DMS 273 treated with DMSO at 0.1 percent for 48 hours (cell line): Measurements from ENCODE around the gene GLS.
"Not testable (repeated sequence)": the region's sequence is repeated elsewhere in the genome, so short reads cannot be mapped to it uniquely, and the experiment has no call there.

Source experiments
- DNase-seq: peaks from one replicate; lab custom pipeline; 2025; lab: John Stamatoyannopoulos, UW

Gene GLS

GRCh38 chr2:190933361-190933760 is 52.7 kb downstream of the GLS start:
- DNase-seq = no peak

- DNase-seq = no peak
Observed at GRCh38 chr2:190935054-190935453, 54.4 kb downstream of the GLS start.

GRCh38 chr2:190938771-190939335 is 58.2 kb downstream of the GLS start:
- no peak for DNase-seq

GRCh38 chr2:190940454-190940853 is 59.8 kb downstream of the GLS start:
- DNase-seq = no peak

GRCh38 chr2:190941571-190941970 is 61.0 kb downstream of the GLS start:
- no peak for DNase-seq

GRCh38 chr2:190942697-190943096 is 62.1 kb downstream of the GLS start:
- DNase-seq = no peak

GRCh38 chr2:190943706-190944105 is 63.1 kb downstream of the GLS start:
- DNase-seq = no peak

GRCh38 chr2:190947141-190947540 is 66.5 kb downstream of the GLS start:
- no peak for DNase-seq

- DNase-seq = peak; percentile 34
Observed at GRCh38 chr2:190947711-190948251, 67.2 kb downstream of the GLS start.

- no peak for DNase-seq
Observed at GRCh38 chr2:190948671-190949070, 68.0 kb downstream of the GLS start.

GRCh38 chr2:190950566-190950991 is 70.0 kb downstream of the GLS start:
- DNase-seq = no peak

- DNase-seq = no peak
Observed at GRCh38 chr2:190953257-190953656, 72.6 kb downstream of the GLS start.

- DNase-seq = no peak
Observed at GRCh38 chr2:190959911-190960788, 79.5 kb downstream of the GLS start.

GRCh38 chr2:190961117-190961516 is 80.5 kb downstream of the GLS start:
- DNase-seq = not testable (repeated sequence)

- DNase-seq = no peak
Observed at GRCh38 chr2:190961918-190962487, 81.4 kb downstream of the GLS start.

- DNase-seq = no peak
Observed at GRCh38 chr2:190963088-190963487, 82.5 kb downstream of the GLS start.

GRCh38 chr2:190964170-190964795 is 83.7 kb downstream of the GLS start:
- no peak for DNase-seq

- no peak for DNase-seq
Observed at GRCh38 chr2:190965580-190966222, 85.1 kb downstream of the GLS start.

GRCh38 chr2:190968522-190968921 is 87.9 kb downstream of the GLS start:
- no peak for DNase-seq

GRCh38 chr2:190970160-190970559 is 89.5 kb downstream of the GLS start:
- DNase-seq = no peak

- DNase-seq = no peak
Observed at GRCh38 chr2:190970873-190971506, 90.4 kb downstream of the GLS start.
